ENCODE measurements around the gene SLC24A3.

SLC24A3 gene

DNA sequence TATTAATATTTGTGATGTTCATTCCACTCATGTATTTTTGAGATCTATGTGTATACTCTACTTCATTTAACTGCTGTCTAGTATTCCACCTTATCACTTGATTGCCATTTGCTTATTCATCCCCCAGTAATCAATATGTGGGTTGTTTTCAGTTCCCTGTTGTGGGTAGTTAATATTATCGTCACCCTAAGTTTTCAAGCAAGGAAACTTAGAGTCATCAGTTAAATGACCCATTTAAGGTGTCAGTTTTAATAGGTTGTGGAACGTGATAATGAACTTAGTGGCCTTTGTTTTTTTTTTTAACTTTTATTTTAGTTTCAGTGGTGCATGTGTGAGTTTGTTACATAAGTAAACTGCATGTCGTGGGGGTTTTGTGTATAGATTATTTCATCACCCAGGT is 90.3 kb downstream of the SLC24A3 start:
- DNase-seq (ENCODE audit: low read depth) = no peak

DNA sequence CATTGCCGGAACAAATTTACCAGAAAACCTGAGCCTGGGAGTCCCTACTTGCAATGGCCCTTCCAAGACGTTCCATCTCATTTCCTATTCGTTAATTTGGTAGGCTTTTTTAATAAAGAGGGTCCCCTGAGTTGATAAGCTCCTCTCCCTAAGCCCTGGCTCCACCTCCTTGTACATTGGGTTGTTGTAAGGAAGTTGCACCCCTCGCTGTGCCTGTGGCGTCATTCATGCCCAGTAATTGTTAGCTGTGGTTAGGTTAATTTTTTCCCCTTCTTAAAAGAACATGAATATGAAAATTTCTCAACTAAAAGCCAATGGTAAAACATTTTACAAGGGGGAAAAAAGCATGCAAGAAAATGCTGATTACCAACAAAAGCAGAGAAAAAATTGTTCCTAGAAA is 91.9 kb downstream of the SLC24A3 start:
- DNase-seq (ENCODE audit: low read depth) = no peak

DNA sequence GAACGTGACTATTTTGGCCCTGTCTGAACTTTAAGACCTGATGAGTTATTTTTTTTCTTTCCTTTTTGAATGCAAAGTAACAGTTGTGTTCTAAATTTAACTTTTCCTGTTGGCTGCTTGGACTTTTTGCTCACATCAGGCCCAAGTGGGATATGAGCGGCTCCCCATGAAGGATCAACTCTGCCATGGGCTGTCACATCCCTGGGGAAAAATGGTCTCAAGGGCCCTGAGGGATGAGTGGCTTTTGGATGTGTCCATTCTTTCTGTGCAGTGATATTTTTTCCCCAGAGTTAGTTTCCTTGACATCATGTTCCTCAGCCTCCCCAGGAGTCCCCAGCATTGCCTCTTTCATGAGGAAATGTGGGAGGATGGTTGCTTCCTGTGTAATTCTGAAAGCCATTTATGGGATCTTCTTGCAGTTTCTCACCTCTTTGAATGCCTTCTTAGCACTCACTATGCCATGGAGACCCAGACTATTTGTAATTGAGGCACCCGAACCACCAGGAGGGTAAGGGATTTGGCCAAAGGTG is 92.5 kb downstream of the SLC24A3 start:
- no peak for DNase-seq (ENCODE audit: low read depth)

DNA sequence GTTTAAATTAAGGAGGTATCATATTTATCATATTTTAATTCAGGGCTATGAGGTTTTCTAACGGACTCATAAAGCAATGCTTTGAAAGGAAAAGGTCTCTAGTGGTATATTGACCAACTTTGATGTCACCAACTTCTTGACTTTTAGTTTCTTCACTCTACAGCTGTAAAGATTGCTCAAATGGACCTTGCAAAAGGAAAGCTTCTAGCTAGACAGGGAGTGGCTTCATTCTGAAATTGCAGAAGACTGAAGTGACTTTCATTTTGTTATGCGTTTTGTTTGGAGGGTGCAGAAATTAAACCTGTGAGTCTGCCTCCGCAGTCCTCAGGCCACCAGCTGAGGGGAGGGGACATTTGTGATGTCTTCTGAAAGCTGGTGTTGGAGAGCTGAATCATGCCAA is 95.7 kb downstream of the SLC24A3 start:
- DNase-seq (ENCODE audit: low read depth) = no peak

DNA sequence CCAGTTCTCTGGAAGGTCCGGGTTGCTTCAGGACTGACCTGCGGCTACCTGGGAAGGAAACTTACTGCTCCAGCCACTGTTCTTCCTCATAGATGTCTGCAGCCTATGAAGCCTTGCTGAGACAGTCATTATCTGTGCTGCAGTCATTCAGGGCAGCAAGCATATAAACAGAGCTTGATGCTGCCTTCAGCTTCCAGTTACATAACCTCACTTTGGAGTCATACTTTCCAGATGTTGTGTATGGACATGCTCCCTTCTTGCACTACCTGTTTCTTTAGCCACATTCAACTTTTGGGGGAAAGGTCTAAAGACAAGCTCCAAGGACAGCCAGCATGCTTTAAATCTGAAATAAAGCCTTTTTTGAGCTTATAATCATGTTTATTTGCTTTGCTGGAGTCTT is 98.1 kb downstream of the SLC24A3 start:
- DNase-seq (ENCODE audit: low read depth) = no peak

DNA sequence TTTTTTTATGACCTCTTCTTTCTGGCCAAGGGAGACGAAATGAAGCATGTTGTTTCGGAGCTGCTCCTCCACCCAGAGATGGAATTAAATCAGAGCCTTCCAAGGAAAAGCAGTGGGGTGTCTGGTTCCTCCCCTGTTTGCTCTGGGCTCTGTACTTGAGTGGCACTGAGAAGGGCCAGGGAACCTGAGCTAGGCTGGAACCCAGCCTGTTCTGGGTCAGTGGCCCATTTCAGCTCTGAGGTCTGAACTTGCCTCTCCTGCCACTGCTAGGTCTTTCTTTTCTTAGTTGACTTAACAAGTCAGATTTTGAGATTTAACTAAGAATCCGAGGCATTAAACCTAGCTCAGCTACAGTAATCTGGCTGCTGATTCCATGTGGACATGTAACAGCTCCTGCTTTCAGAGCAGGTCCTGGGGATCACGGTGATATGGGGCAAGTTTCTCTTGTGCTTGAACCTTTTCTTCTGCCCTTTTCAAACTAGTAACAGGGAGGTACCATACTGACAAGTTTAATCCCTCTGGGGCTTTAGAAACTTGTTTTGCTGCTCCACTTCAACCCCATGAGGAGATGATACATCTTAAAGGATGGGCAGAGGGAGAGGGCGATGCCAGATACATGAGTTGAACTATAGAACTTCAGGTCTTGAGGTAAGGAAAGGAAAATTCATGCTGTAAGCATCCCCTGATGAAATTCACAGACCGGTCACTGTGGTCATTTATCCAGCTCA is 101.1 kb downstream of the SLC24A3 start:
- DNase-seq (ENCODE audit: low read depth) = no peak

DNA sequence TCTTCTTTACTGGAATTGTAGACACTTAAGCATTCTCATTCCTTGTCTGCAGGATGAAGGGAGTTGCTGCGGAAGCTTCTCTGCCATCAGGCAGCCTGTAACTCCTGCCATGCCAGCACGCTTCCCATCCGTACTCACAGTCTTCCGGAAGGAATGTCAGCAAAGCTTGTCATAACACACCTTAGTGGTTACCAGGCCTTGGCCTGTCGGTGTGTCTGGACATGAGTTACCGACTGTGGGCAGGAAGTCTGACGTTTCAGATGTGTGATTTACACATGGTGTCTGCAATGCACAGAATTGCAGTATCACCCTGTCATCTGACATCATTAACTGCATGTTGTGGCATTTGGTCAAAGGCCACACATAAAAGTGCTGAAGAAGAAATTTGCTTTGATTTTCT is 102.2 kb downstream of the SLC24A3 start:
- DNase-seq (ENCODE audit: low read depth) = no peak

DNA sequence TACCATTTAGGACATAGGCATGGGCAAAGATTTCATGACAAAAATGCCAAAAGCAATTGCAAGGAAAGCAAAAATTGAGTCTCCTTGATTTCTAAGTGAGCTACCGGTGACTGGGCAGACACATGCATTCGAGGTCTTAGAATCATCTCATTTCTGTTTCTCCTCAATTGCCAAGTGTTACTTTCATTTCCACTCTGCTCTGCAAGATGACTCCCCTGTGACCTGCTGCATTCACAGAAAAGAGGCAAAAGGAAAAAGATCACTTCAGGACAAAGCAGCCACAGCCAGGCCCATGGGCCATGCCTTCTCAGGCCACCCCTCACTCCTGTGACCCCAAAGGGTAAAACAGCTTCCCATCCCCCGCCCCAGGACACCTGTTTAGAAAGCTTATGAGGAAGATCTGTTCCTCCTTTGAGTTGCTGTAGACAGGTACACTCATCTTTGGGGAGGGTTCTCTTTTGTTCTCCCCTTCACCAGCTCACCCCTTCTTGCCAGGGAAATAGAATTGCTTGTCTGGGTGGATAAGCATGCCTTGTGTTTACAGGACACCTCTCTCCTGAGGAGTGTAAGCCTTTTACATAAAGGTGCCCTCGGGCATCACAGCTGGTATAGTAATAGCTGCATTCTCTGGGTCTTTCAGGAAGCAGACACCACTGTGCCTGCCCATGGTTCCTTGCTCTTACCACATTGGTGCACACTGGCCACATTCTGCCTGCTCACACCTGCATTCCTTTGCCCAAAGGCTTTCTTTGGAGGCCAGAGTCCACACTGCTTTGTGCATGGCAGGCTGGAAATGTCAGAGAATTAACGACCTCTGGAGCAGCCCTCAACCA is 105.0 kb downstream of the SLC24A3 start:
- DNase-seq (ENCODE audit: low read depth) = no peak

DNA sequence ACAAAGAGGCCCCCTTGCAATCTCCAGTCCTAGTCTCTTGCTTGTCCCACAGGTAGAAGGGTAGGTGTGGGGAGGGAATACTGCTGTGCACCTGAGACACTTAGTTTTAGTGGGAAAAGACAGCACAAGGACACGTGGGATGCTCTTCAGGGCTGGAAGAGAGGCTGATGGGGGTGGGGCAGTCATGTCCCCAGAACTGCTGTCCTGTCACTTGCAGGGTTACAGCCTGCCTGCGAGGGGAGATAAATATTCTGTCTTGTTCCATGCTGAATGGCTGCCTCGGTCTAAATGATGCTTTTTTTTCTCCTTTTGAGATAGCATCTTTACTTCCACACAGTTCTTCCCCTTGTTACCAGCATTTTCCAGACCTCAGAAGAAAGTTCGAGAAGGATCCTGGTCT is 106.2 kb downstream of the SLC24A3 start:
- DNase-seq (ENCODE audit: low read depth) = no peak

DNA sequence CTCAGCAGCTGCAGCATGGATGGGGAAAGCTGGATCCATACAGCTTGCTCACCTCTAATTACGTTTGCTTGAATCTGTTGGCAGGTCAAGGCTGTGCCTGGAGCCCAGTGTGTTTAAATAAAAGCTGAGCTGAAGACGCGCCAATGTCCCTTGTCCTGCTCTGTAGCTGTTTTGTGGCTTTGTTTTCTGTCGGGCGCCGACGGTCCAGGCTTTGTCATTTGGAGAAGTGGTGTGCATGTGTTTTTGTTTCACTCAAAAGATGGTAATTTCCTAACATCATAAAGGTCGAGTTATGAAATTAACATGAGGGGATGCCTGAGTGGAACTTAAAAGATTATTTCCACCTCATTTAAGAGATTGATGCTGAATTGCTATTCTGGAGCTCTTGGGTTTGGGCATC is 107.6 kb downstream of the SLC24A3 start:
- DNase-seq (ENCODE audit: low read depth) = no peak

DNA sequence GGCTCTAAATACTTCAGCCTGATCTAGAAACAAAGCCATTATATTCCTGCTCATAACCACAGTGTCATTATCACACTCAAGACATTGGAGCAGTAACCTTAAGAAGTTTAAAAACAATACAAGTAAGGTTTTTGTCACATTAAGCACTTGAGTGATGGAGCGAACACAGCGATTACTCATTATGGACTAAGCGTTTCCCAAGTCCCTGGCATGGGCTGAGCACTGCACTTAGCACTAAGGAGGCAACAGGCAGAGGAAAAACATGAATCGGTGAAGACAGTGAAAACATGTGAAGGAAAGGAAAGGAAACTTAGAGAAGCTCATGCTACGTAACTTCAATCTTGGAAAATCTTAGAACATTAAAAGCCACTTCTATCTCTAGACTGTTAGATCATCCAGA is 108.7 kb downstream of the SLC24A3 start:
- no peak for DNase-seq (ENCODE audit: low read depth)

DNA sequence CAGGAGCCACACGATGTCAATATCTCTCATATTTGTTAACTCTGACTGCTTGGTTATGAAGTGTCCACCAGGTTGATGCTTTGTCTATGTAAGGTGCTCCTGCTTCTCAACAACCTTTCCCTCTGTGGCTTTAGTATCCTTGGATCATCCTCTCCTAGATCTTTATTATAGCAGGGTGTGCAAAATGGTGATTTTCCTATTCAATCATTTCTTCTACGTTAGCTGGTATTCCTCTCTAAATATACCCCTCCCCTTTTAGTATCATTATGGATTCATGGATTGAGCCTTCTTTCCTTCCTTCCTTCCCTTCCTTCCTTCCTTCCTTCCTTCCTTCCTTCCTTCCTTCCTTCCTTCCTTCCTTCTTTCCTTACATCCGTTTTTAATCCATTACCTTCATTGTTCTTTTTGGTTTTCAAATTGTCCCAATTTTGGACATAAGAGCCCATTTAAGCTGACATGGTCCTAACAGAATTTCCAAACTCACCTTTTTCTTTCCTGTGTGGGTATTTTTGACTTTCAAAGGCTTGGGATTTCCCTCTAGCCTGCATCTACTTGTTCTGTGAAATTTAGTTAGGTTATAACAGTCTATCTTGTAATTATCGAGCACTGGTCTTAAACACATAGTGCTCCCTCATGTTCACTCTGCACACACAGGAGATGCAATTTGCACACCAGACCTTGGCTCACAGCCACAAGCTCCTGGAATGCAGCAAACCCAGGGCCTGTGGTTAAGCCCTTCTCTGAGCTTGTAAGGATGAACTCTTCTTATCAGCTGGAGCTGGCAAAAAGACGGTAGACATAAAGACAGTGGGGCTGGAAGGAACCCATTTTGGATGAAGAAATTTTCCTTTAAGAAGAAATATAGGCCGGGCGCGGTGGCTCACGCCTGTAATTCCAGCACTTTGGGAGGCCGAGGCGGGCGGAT is 109.9 kb downstream of the SLC24A3 start:
- no peak for DNase-seq (ENCODE audit: low read depth)

DNA sequence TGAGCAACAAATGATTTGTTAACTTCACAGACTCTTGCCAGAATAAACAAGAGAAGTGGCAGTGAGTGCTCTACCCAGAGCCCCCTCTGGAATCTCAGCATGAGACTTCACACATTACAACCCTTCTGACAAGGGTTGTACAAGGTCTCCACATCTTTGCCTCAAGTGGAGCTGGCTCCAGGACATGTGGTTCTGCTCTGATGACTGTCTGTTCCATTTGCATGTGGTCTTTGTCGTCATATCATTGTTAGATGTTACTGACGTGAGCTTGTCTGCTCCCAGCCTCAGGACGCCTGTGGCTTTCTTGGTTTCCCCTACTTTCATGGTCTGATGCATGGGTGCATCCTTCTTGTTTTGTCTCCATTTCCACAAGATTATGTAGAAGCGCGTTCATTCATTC is 115.0 kb downstream of the SLC24A3 start:
- DNase-seq (ENCODE audit: low read depth) = no peak

DNA sequence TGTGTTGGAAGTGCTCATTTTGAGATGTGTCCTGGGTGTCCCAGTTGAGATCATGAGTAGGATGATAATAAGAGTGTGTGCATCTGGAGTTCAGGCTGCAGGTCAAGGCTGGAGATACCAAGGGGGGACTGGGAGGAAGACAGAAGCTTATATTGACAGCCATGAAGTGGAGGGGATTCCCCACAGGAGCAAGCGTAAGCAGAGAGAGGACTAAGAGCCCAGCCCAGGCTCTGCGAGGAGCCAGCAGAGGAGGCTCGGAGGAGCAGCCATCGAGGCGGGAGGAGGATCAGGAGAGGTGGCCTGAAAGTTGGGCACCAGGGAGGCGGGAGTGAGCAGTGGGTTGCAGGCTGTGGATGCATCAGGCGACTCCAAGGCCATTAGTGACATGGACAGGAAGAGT is 116.2 kb downstream of the SLC24A3 start:
- no peak for DNase-seq (ENCODE audit: low read depth)

DNA sequence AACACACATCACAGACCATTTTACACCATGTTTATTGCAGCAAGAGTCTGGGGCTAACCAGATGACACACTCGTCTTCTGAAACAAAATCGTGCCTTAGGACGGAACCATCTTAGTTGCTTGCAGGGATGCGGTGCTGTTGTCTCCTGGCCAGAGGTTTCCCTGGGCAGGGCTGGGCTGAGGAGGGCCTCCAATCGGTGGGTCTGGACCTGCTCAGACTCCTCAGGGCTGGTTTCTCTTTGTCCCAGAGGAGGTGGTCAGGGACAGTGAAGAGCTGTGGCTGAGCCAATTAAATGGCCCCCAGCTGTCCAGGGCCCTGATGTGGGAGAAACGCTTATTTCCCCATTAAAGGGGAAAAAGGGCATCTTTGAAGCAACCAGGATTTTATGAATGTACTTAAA is 117.6 kb downstream of the SLC24A3 start:
- no peak for DNase-seq (ENCODE audit: low read depth)

DNA sequence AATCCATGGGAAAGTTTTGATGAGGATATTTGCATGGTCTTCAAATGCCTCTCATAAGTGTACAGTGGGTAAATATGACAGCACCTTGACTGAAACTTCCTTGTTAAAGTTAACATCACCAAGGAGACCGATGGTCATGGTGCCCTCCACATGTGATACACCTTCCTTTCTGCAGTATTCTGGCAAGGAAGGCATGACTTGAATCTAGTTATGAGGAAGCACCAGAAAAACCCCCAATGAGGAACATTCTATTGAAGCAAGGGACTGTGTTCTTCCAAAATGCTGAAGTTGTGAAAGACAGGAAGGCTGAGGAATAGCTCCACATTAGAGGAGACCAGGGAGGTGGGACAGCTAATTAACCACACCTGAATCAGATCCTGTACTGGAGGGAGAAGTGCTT is 118.3 kb downstream of the SLC24A3 start:
- no peak for DNase-seq (ENCODE audit: low read depth)

DNA sequence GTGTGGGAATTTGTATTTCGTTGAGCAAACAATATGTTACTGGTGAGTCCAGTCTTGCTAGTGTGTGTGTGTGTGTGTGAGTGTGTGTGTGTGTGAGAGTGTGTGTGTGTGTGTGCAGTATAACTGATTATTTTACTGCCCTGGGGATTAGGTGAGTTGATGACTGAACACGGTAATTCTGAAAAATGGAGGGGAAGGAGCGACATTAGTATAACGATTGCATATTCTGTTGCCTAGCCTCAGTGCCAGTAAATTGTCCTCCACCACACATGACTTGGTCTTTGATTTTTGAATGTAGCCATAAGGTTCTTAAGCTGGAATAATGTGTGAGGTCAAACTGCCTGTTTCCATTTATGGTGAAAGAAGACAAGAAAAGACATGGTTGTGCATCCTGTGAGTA is 121.1 kb downstream of the SLC24A3 start:
- DNase-seq (ENCODE audit: low read depth) = no peak

DNA sequence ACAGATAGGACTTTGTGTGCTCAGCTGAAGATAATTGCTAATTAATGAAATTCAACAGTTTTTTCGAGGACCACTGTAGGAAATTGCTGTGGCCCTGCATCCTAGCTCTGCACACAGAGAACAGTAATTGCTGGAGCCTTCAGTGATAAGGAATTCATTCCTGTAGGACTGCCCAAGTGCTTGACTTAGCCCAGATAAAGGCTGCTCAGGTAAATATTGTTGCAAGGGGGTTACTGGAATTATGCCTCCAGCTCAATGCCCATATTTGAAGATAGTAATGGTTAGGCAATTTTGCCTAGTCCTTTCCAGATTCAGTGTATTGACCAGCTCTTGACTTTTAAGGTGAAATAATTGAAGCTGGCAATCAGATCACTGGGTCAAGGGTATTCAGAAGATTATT is 122.9 kb downstream of the SLC24A3 start:
- DNase-seq (ENCODE audit: low read depth) = no peak

DNA sequence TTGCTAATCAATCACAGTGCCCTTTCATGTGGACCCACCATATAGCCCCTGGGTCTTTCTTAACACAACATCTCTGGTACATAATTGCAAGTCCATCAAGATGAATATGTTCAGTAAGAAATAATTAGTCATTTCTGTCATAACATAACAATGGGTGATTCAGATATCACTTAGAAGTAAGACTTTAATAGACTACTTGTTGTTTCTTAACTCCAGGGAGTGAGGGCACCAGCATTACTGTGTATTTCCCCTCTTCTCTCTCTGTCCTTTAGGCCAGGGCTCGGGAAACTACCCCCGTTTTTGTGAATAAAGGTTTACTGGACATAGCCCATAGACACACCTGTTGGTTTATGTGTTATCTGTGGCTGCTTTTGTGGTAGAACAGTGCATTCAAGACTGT is 123.5 kb downstream of the SLC24A3 start:
- no peak for DNase-seq (ENCODE audit: low read depth)

DNA sequence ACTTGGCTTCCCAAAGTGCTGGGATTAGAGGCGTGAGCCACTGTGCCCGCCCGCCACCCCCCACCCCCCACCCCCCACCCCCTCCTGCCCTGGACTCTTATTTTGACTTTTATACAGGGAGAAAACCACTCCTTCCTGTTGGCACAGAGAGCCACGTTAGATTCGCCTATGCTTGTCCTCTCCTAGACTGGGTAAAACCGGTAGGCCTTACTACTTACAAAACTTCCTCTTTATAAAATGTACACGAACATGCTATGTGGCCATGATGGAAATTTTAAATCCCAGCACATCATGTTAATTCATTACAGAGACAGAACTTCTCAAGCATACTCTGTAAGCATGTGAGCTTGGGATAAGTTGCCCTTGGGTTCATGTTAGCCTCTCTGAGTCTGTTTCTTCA is 124.2 kb downstream of the SLC24A3 start:
- no peak for DNase-seq (ENCODE audit: low read depth)

DNA sequence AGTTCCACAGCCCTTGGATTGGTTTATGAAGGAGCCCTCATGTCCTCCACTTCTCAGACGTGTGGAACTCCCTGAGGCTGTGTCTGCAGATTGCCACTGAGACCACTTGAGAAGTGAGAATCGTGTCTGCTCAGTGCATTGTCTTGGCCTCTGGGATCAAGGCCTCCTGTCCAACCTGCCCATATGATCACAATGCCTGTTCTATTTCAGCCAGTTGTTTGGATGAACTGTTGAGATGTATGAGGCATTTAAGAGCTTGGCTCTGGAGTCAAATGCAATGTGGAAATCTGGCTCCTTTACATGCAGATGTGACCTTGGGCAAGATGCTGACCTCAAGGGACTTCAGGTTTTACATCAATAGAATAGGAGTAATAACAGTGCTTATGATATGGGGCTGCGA is 125.9 kb downstream of the SLC24A3 start:
- no peak for DNase-seq (ENCODE audit: low read depth)

DNA sequence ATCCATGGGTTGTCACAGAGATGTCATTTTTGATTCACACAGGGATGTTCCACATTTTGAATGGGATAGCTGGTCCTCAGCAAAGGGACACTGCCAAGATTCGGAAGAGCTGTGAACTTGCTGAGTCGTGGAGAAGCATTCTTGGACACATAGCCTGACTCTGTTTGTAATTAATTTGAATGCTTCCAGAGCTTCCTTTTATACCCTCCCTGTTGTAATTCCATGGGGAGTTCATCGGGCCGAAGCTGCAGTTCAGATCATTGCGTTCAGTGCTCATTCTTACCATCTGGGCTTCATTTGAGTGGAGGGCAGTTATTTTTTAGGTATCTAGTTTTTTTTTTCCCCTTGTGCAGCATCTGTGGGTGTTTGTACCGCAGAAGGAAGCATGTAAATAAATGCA is 126.5 kb downstream of the SLC24A3 start:
- DNase-seq (ENCODE audit: low read depth) = no peak
